SK-N-SH treated with all-trans-retinoic acid at 6 μM for 48 hours (cell line): Measurements from ENCODE around the gene KSR2.

Experiments used
- ESRRG ChIP-seq: fragments of 250-450 bp; sonication (Bioruptor Pico); IDR thresholded peaks from 2 replicates; pipeline ENCODE4 v1.6.1; 2021; ENCODE audit warnings: mild to moderate bottlenecking
- RARB ChIP-seq: fragments of 250-450 bp; sonication (Bioruptor Pico); IDR thresholded peaks from 2 replicates; pipeline ENCODE4 v1.8.0; 2021; ENCODE audit warnings: mild to moderate bottlenecking, moderate library complexity
- ZFP30 ChIP-seq: fragments of 450-650 bp; formaldehyde crosslinking; IDR thresholded peaks from 2 replicates; pipeline ENCODE4 v1.5.0; 2022; ENCODE audit warnings: mild to moderate bottlenecking, moderate library complexity

GRCh38 chr12:117506333-117506732 lies 462.5 kb downstream of the KSR2 start:
- TF ChIP-seq RARB (CRISPR knock-in tag): no peak
- no peak for TF ChIP-seq ESRRG (CRISPR knock-in tag)
- no peak for TF ChIP-seq ZFP30 (CRISPR knock-in tag)
